HUES48 (cell line): ENCODE measurements around the gene CPXM2.

ENCODE experiments used
- H3K27ac ChIP-seq: one replicate; pipeline ENCODE4 v1.7.0; 2013; ENCODE audit warnings: low read depth, low read length, inconsistent platforms
- H3K27me3 ChIP-seq: 2 replicates; pipeline ENCODE4 v1.6.1; 2013; ENCODE audit warnings: mild to moderate bottlenecking, low read length; ENCODE audit not compliant: control insufficient read depth, insufficient read depth
- H3K36me3 ChIP-seq: 2 replicates; pipeline ENCODE4 v1.6.1; 2013; ENCODE audit warnings: low read length; ENCODE audit not compliant: control insufficient read depth, insufficient read depth
- H3K4me1 ChIP-seq: 2 replicates; pipeline ENCODE4 v1.6.1; 2013; ENCODE audit warnings: mild to moderate bottlenecking, low read length; ENCODE audit not compliant: control insufficient read depth, insufficient read depth
- H3K4me3 ChIP-seq: 2 replicates; pipeline ENCODE4 v1.5.1; 2013; ENCODE audit warnings: mild to moderate bottlenecking, low read depth, low read length
- H3K9ac ChIP-seq: 2 replicates; pipeline ENCODE4 v1.6.1; 2013; ENCODE audit warnings: mild to moderate bottlenecking, low read depth, low read length, moderate library complexity
- H3K9me3 ChIP-seq: 2 replicates; pipeline ENCODE4 v1.6.1; 2013; ENCODE audit warnings: low read length; ENCODE audit not compliant: control insufficient read depth, insufficient read depth

The CPXM2 gene

DNA sequence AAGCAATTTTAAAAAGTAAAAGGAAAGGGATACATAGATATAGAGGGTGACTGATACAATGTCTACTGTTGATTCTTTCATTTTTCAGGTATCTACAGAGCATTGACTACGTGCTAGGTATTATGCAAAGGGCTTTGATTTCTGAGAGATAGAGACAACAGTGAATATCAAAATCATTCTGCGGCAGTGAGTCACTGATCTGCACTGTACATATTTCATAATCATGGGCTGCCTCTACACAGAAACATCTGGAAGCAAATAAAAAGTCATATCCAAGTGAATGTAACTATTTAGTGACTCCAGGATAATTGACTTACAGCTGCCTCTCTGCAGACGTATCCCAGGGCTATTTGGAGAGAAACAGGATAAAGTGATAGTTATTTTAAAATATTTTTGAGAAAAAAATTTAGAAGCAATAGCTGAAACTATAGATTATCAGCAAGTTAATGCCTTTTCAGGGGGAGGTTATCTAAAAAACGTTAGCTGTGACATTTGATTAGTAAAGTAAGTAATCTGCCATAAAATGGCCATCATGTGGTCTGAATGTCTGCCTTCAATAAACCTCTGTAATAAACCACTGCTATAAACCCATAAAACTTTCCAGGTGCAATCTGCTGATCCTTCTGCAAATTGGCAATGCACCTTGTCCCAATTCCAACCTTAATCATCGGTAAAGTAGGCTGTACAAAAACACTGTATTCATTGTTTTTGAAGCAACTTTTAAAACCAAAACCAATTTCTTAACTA is 43.7 kb downstream of the CPXM2 start:
- Histone ChIP-seq H3K27me3 (no peaks in the 10 kb centered on the region), H3K4me3 (no peak overlapping the region), H3K9me3 (peaks cover 9% of the 10 kb centered on the region), H3K36me3 (no peaks in the 10 kb centered on the region), H3K9ac (no peak overlapping the region), H3K27ac (no peak overlapping the region), H3K4me1 (peaks cover 5% of the 10 kb centered on the region; the same call in 1 of the 2 replicates)

DNA sequence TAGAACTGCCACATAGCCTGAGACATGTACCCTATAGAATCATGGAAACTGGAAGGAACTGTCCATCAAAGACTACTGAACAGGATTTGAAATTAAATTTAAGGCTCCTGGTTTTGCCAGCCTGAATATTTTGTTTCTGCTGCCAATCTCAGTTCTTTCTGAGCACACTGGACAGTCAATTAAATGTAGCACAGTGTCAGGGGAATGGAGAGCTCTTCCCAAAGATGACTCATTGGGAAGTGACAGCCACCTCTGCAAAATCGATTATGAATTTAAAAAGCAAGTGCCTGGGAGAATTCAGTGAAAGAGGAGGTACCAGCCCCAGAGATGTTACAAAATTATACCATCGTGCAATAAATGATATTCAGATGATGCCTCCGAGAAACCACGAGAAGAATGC is 47.8 kb downstream of the CPXM2 start:
- Histone ChIP-seq H3K27me3 (no peaks in the 10 kb centered on the region), H3K4me3 (no peak overlapping the region), H3K4me1 (peaks cover 20% of the 10 kb centered on the region), H3K9ac (no peak overlapping the region), H3K27ac (no peak overlapping the region), H3K36me3 (no peaks in the 10 kb centered on the region; the same call in 1 of the 2 replicates), H3K9me3 (peaks cover 9% of the 10 kb centered on the region)

GRCh38 chr10:123842692-123843385 is 48.8 kb downstream of the CPXM2 start:
- H3K27ac ChIP-seq = no peak overlapping the region
- no peaks in the 10 kb centered on the region for H3K27me3 ChIP-seq
- H3K9me3 ChIP-seq = peaks cover 9% of the 10 kb centered on the region
- no peaks in the 10 kb centered on the region; the same call in 1 of the 2 replicates for H3K36me3 ChIP-seq
- H3K4me3 ChIP-seq = no peak overlapping the region
- H3K4me1 ChIP-seq = peaks cover 20% of the 10 kb centered on the region
- H3K9ac ChIP-seq = no peak overlapping the region

GRCh38 chr10:123841560-123841959 is 50.0 kb downstream of the CPXM2 start:
- H3K9ac ChIP-seq = no peak overlapping the region
- no peaks in the 10 kb centered on the region for H3K27me3 ChIP-seq
- no peak overlapping the region for H3K27ac ChIP-seq
- no peak overlapping the region for H3K4me3 ChIP-seq
- peaks cover 20% of the 10 kb centered on the region for H3K4me1 ChIP-seq
- peaks cover 9% of the 10 kb centered on the region for H3K9me3 ChIP-seq
- H3K36me3 ChIP-seq = no peaks in the 10 kb centered on the region; the same call in 1 of the 2 replicates

DNA sequence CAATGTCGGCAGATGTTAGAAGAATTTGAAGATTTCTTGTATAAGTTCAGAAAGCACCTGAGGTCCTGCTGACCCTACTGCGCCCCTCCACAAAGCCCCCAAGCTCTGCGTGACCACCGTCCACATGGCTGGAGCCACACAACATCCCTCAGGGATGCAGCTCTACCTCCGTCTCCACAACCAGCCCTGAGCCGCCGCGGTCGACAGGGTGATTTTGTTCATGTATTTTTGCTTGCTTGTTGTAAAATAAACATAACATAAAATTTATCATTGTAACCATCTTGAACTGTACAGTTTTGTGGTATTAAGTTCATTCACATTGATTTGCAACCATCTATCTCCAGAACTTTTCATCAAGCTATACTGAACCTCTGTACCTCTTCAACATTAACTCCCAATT is 50.5 kb downstream of the CPXM2 start:
- no peak overlapping the region for H3K27ac ChIP-seq
- no peaks in the 10 kb centered on the region for H3K27me3 ChIP-seq
- H3K4me3 ChIP-seq = no peak overlapping the region
- H3K9me3 ChIP-seq = peaks cover 6% of the 10 kb centered on the region
- peaks cover 20% of the 10 kb centered on the region for H3K4me1 ChIP-seq
- no peaks in the 10 kb centered on the region; the same call in 1 of the 2 replicates for H3K36me3 ChIP-seq
- H3K9ac ChIP-seq = no peak overlapping the region

- Histone ChIP-seq H3K36me3 (no peaks in the 10 kb centered on the region; the same call in 1 of the 2 replicates), H3K4me1 (peaks cover 20% of the 10 kb centered on the region), H3K9ac (no peak overlapping the region), H3K27me3 (no peaks in the 10 kb centered on the region), H3K4me3 (no peak overlapping the region), H3K27ac (no peak overlapping the region), H3K9me3 (peaks cover 3% of the 10 kb centered on the region)
These were observed 50.9 kb downstream of the CPXM2 start for GRCh38 chr10:123840714-123841113.

DNA sequence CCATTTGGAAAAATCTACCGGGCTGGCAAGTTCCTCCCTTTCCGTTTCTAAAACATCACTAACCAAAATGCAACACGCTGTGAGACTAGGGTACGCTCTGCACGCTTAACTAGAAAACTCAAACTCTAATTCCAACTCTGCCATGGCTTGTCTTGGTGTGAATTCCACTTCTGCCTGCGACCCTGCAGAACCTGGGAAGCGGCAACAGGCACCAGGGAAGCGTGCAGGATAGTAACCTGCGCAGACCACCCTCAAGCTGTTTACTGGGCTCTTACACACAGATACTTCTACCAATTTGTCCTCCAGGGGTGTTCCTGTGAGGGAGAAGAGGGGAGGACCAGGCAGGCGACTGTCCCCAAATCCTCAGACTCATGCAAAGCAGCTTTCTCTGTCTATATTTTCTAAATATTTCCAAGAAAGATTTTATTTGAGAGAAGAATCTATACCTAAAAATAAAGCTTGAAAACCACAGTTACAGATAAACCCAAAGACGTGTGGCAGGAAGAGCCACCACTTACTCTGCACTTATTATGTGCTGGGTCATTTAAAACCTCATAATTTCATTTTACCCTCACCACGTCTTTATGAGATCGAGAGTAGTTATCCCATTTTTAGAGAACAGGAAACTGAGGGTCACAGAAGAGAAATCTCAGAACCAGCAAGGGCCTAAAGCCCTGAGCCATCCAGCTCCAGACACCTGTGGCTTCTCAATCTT is 52.9 kb downstream of the CPXM2 start:
- no peak overlapping the region for H3K4me3 ChIP-seq
- peaks cover 15% of the 10 kb centered on the region for H3K4me1 ChIP-seq
- no peak overlapping the region for H3K27ac ChIP-seq
- no peaks in the 10 kb centered on the region for H3K27me3 ChIP-seq
- H3K36me3 ChIP-seq = no peaks in the 10 kb centered on the region; the same call in 1 of the 2 replicates
- H3K9me3 ChIP-seq = no peaks in the 10 kb centered on the region
- H3K9ac ChIP-seq = no peak overlapping the region

GRCh38 chr10:123837756-123838155 is 53.9 kb downstream of the CPXM2 start:
- no peaks in the 10 kb centered on the region; the same call in 1 of the 2 replicates for H3K36me3 ChIP-seq
- H3K27me3 ChIP-seq = no peaks in the 10 kb centered on the region
- no peak overlapping the region for H3K27ac ChIP-seq
- H3K4me1 ChIP-seq = peaks cover 15% of the 10 kb centered on the region
- H3K9ac ChIP-seq = no peak overlapping the region
- H3K4me3 ChIP-seq = no peak overlapping the region
- no peaks in the 10 kb centered on the region for H3K9me3 ChIP-seq

GRCh38 chr10:123836418-123837145 is 55.0 kb downstream of the CPXM2 start:
- H3K9me3 ChIP-seq = no peaks in the 10 kb centered on the region
- no peak overlapping the region for H3K9ac ChIP-seq
- H3K4me3 ChIP-seq = no peak overlapping the region
- no peaks in the 10 kb centered on the region; the same call in 1 of the 2 replicates for H3K36me3 ChIP-seq
- no peaks in the 10 kb centered on the region for H3K27me3 ChIP-seq
- no peak overlapping the region for H3K27ac ChIP-seq
- peaks cover 15% of the 10 kb centered on the region for H3K4me1 ChIP-seq

DNA sequence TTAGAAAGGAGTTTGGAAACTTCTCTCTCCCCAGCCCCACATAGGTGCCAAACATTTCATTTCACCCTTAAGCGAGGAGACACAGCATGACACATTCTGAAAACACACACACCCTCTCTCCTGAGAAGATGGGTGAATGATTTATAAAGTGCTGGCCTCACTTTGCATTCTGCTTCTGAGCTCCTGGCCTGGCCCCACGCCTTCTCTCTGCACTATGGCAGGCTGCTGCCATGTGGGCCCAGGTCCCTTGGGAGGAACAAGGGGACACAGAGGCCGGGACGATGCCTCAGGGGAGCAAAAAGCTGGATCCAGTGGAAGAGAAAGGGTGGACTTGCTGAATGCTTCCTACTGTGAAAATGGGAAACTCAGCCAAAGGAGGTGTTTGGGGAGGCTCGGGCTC is 56.0 kb downstream of the CPXM2 start:
- Histone ChIP-seq H3K4me3 (no peak overlapping the region), H3K4me1 (peaks cover 14% of the 10 kb centered on the region), H3K27ac (no peak overlapping the region), H3K9ac (no peak overlapping the region), H3K27me3 (no peaks in the 10 kb centered on the region), H3K36me3 (no peaks in the 10 kb centered on the region), H3K9me3 (no peaks in the 10 kb centered on the region)
